HG03460 (cell line): ENCODE measurements around the gene OTUD3.

Source experiments
- ATAC-seq: cut with Tn5 transposase; IDR thresholded peaks from one replicate; pipeline ENCODE4 v1.9.1; 2021; ENCODE audit not compliant: unreplicated experiment

Gene OTUD3

DNA sequence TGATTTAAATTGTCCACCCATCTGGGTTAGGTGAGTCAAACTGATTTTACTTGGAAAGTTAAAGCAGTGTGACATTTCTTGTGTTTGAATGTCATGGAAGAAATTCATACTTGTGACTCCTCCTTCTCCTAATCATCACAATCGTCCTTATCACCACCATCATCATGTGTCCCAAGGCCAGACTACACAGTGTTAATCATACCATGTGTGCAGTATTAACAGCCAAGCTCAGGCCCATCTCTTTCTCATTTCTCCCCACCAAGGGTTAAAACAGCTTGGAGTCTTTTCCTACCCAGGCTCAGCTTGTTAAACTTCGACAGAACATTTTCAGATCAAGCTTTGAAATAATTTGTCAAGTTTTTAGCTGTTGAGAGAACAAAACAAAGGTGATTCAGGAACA, 63.7 kb downstream of the OTUD3 start:
- no peak for ATAC-seq

DNA sequence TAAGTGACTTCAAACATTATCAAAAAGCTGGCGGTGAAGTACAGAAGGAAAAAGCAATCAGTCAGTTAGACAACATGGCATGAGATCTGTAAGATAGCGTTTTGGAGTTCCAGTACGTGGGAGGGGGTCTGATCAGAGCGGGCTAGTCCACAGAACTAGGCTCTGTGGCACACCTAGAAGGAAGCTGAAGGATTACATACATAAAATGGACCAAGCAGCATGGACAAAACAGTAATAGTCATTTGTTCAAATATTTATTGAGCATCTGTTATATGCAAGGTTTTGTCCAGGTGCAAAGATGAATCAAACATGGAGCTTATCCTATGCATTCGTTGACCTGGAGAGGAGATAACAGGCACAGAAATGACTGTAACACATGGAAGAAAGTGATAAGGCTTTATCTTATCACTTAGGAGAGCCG, 64.1 kb downstream of the OTUD3 start:
- ATAC-seq = no peak

DNA sequence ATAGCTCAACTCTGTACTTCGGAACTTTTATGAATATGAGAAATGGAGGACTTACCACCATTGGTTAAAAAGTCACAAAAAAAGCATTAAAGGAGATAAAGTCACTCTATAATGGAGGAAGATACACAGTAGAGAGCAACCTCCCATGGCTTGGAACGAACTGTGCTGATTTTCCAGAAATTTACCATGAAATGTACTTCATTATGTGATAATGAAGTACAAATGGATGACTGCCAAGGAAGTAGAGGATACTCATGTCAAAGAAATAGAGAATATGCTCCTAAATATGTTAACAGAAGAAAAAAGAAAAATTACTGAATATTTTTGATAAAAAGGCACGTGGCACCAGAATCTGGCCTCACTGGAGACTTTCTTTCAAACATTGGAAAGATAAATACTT, 64.8 kb downstream of the OTUD3 start:
- no peak for ATAC-seq

DNA sequence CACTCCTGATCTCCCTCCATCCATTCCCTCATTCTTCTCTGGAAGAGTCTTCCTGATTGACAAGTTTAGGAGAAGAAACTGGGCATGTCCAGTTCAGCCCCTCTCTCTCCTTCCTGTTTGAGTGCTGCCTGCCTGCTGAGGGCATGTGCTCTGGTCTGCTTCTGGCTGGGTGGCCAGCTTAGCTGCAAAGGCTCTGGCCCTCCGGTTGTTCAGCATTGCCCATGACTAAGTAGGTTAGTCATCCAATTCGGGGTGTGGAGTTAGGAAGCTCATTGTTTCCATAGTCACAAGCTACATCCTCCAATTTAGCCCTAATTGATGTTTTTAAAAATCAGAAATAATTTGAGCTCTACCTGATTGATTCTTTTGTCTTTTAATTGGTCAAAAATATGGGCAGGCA, 66.8 kb downstream of the OTUD3 start:
- ATAC-seq = no peak

DNA sequence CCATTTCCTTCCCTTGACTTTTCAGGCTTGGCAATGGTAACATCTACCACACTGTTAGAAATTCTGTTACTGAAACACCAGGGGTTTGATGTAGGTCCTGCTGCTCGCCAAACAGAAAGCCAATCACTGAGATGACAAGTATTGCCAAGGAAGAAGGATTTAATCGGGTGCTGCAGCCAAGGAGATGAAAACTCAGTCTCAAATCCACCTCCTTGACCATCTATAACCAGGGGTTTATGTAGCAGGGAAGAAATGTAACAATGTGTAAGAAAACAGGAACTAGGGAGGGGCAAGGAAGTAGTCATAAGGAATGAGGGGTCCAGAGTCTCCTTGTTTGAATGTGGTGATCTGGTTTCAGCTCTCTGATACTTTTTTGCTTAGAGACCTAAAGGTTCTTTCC, 71.9 kb downstream of the OTUD3 start:
- no peak for ATAC-seq

DNA sequence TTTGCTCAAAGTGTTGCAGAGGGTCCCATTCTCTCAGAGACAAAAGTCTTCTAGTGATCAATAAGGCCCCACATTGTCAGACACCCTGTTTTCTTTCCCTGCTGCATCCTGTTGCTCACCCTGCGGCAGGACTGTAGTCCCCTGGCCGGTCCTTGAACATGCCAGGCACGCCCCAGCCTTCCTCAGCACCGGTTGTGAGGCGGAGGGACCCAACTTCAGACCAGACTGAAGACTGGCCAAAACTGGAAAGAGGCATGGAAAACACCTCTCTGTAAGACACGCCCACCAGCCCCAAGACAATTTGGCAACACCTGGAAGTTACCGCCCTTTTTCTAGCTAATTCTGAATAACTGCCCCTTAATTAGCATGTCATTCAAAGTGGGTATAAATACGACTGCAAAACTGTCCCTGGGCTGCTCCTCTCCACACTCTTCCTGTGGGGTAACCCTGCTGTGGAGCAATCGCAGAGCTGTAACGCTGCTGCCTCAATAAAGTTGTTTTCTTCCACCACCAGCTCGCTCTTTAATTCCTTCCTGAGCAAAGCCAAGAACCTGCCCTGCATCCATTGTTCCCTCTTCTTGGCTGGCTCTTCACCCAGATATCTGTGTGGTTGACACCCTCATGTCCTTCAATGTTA, 73.5 kb downstream of the OTUD3 start:
- ATAC-seq = no peak

DNA sequence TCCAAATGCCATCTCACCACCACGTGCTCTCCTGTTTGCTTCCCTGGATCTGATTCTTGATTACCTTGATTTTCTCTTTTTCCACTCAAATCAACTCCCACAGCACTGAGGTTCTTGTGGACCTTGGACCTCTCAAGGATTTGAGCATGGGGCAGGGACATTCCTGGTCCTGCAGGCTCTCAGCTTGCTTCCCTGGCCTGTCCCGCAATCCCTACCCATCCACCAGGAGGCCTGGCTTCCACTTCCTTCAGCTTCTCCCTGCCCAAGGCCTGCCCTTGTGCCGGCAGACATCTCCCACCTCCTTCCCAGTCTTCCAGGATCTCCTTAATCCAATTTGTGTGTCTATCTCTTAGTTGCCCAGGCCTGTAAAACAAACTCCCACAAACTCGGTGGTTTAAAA, 75.6 kb downstream of the OTUD3 start:
- ATAC-seq = no peak

DNA sequence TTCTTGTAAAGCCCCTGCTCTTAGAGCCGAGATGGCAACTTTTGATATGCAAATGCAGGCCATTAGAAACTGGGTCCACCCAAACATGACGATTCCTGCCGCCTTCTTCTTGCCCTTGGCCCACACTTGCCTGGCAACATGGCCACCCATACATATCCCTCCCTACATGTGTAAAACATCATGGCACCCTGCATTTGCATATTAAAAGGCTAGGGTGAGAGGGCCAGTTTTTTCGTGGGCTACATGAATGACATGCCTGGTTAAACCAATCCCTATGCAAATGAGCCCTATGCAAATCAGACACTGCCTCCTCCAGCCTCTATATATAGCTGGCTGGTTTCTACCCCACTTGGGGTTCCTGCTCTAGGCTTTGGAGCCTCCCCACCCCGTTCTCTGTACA, 78.4 kb downstream of the OTUD3 start:
- no peak for ATAC-seq
